Inferior parietal cortex (tissue), 1 donor: ENCODE results near the gene CADM4.

ENCODE experiments used
- DNase-seq: peaks from one replicate; pipeline ENCODE4 v3.0.0-alpha.2; 2016; ENCODE audit errors: extremely low spot score

The CADM4 gene

DNA sequence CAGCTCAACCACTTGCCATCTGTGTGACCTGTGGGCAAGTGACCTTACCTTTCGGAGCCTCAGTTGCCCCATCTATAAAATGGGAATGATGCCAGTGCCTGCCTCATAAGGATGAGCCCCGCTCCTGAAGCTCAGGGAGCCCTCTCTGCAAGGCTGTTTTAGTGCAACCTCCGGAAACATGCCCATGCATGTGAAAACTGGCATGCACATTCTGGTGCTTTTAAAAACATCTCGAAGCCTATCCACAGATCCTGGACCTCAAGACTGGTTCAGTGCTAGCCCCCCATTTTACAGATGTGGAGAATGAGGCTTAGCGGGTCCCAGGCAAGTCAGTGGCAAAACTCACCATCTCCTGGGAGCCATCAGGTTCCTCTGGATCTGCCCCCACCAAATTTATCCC, 5.6 kb downstream of the CADM4 start:
- no peak for DNase-seq

- no peak for DNase-seq
These were observed 6.1 kb downstream of the CADM4 start for GRCh38 chr19:43633520-43633919.

DNA sequence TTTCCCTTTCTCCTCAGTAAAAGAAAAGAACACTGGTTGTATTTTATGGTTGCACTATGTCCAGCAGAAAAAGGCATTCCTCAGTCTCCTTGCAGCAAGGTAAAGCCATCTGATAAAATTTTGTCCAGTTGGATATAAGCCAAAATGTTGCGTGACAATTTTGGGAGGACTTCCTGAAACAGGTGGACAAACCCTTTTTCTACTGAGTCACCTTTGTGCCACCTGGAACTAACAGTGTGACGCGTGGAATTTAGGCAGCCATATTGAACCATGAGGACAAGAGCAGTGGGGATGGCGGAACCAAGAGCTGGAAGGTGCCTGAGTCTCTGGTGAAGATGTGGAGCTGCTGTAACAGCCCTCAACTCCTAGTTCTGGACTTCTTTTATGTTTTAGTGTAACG, 8.2 kb downstream of the CADM4 start:
- no peak for DNase-seq

GRCh38 chr19:43628646-43629326, 10.9 kb downstream of the CADM4 start:
- no peak for DNase-seq

- no peak for DNase-seq
These were observed 12.8 kb downstream of the CADM4 start for GRCh38 chr19:43626838-43627237.

- DNase-seq, result no peak
These were observed 13.6 kb downstream of the CADM4 start for GRCh38 chr19:43625918-43626579.

- DNase-seq, result no peak
These were observed 14.7 kb downstream of the CADM4 start for GRCh38 chr19:43624933-43625332.

DNA sequence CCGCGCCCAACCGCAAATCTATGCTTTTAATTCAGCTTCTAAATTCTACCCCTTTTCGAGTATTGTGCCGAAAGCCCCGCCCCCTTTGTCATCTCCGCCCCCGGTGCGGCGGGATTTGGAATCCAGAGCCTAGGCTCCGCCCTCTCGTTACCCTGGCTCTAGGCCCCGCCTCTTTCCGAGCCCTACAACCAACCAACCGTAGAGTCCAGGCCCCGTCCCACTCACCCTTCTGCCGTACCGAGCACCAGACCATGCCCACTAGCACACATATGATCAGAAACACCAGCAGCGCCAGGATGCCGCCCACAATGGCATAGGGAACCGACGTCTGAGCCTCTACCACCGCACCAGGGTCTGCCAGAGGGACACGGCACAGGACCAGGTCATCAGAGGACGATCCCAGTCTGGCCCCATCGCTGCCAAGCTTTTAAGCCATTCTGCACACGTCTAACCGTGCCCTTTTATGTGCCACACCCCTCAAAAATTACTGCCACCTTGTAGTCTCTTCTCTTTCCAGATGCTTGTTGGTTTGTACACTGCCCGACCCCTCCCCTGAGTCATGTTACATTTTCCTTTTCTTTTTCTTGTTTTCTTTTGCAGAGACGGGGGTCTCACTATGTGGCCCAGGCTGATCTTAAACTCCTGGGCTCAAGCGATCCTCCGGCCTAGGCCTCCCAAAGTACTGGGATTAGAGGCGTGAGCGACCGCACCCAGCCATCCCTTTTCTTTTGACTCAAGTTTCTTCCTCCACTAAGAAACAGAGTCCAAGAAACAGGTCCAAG, 15.6 kb downstream of the CADM4 start:
- no peak for DNase-seq

GRCh38 chr19:43622956-43623355, 16.7 kb downstream of the CADM4 start:
- no peak for DNase-seq

DNA sequence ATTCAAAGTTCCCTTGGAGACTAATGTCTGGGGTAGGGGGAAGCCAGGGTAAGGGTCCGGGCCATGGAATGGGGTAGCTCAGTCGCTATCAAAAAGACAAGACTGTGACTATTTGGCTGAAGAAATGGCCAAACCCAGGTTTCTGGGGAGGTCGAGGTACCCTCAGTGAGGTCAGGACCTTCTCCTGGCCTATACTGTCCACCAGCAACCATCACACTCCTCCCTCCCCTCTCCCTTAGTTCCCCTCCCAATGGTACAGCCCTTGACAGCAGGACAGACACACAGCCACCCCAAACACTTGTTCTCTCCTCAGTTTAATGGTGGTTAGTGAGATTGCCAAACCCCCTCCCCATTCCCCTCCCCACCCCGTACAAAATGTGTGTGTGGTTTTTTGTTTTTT, 17.6 kb downstream of the CADM4 start:
- DNase-seq, result no peak

- no peak for DNase-seq
These were observed 19.3 kb downstream of the CADM4 start for GRCh38 chr19:43620061-43621001.

DNA sequence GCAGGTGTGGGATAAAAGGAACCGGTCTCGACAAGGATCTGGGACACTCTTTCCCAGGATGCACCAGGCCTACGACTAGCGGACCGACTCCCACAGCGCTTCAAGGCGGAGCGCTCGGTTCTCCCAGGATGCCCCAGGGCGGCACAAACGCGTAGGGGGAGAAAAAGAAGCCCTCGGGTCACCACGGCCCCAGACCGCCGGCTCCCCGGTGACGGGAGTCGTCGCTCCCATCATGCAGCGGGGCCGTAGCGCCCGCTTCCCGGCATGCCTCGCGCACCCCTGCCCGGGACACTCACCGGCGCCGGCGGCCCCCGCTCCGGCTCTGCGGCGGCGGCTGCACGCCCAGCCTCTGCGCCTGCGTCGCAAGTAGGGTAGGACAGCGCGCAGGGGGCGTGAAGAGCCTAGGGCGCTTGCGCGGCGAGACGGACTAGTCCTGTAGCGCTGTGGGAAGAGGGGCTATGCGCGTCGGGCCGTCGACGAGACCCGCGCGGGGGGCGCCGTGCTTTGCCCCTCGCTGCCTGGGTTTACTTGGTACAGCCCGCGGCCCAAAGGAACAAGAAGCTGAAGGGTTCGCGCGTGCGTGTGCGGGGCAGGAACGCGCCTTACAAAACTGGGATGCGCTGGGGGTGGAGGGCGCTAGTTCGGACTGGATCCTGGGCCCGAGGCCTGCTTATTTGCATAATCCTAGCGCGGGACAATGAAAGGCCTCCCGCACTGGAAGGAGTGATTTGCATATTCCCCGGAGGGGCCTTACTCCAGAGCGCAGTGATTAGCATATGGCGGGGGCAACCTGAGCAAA, 20.2 kb downstream of the CADM4 start, which contains the start of gene ZNF428:
TSS of gene ZNF428 (minus strand) at position 368 of the 799 bp plus-strand sequence. CDS start 5,325 bp downstream, outside the sequence.
- DNase-seq, result peak; percentile 93

GRCh38 chr19:43618921-43619261, 20.8 kb downstream of the CADM4 start:
- no peak for DNase-seq

- no peak for DNase-seq
These were observed 22.7 kb downstream of the CADM4 start for GRCh38 chr19:43616954-43617353.

- DNase-seq, result no peak
These were observed 23.3 kb downstream of the CADM4 start for GRCh38 chr19:43616306-43616705.

DNA sequence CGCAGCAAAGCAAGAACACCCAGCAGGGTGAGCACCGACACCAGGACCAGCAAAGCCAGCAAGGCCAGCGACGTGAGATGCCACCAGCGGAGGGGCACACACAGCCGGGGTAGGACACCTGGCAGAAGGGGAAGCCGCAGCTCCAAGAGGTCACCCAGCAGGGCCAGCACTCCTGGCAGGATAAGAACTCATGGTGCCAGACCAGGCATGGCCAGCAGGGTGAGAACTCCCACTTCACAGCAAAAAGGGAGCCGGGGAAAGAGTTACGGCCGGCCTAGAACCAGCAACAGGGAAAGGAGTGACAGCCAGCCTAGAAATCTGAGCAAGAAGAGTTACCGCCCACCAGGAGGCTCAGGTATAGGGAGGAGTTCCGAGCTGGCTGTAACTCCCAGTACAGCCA, 27.3 kb downstream of the CADM4 start:
- no peak for DNase-seq

DNA sequence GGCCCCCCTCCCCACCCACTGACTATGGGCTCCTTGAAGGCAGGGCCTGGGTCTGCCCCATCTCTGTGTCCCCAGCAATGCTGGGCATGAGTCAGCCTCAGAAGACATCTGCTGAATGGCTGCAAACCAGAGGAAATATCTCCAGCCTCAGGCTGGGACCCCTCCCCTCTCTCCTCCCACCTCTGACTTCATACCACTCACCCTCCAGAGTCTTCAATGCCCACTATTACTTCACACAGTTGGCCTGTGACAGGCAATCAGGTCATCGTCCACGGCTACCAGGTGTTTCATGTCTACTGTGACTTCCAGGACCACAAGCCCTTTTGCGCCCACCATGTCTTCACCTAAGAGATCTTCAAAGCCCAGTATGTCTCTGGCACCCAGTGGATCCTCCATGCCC, 27.9 kb downstream of the CADM4 start, which contains the start of gene SRRM5:
TSS of gene SRRM5 (plus strand) at position 301 of the 400 bp plus-strand sequence. CDS start at position 335, 34 bp downstream.
- no peak for DNase-seq

- DNase-seq, result no peak
These were observed 29.2 kb downstream of the CADM4 start for GRCh38 chr19:43610493-43610892.

GRCh38 chr19:43609872-43610271, 29.8 kb downstream of the CADM4 start:
- DNase-seq, result no peak
